Camera-type eye (tissue), 1 donor: Measurements from ENCODE around the gene WNK2. TPM values are rescaled to one million over a fixed set of nuclear protein-coding genes. Genes with fewer than 3 reads are reported as not detected.

Source experiments
- total RNA-seq: library from RNA; depleted of rRNA; stranded (reverse); fragments of >200 nt; gene quantifications from one replicate; pipeline ENCODE4 v1.2.3, GENCODE V29; 2014

WNK2 gene
- 89.7 TPM for total RNA-seq

DNA sequence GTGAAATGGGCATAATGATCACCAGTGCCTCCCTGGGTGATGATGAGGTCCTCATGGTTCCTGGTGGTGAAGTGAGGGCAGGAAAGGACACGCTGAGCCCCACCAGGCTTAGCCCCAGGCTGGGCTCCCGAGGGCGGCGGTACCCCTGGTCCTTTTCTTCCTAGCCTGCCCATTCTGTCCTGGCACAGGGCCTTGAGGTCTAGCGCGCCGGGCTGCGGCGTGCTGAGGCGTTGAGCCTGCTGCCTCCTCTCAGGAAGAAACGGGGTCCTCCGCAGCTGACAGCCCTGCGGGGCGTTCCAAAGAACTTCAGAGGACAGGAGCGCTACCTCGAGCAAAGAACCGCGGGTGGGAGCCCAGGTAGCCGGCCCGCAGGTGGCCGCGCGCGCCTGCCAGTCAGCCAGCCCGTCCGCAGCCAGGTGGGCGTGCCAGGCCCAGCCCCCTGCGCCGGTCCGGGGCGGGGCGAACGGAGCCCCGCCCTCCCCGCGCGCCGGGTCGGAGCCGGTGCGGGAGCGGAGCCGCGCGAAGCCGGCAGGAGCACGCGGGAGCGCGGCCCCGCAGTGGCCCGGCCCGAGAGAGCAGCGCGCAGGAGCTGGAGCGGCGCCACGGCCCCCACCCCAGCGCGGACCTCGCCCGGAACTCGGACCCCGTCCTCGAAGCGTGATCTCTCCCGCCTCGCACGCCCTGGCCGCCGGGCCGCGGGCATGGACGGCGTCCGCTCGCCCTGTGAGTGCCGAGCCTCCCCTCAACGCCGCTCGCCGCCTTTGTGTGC, at the start of gene WNK2:
Gene WNK2 (plus strand): TSS at position 477 of the 769 bp plus-strand sequence. CDS start 791 bp downstream, outside the sequence.

Other genes with a start within 250 kb of the WNK2 start
- gene FGD3, start 236.6 kb upstream of the WNK2 start, total RNA-seq = 5.6 TPM
- gene SUSD3, start 125.4 kb upstream of the WNK2 start, total RNA-seq = 2.4 TPM
- 17.9 TPM for gene CARD19, start 87.9 kb upstream of the WNK2 start, total RNA-seq
- gene NINJ1, start 49.9 kb upstream of the WNK2 start, total RNA-seq = 23.4 TPM